ENCODE measurements around the gene LRRFIP1. TPM values are rescaled to one million over a fixed set of nuclear protein-coding genes. Genes with fewer than 3 reads are reported as not detected.

The LRRFIP1 gene
- total and polyA plus RNA-seq, 2 of the 13 experiments (the other 11 are each of a cell fraction or from before 2014, with no cell fraction given), result 15.9 to 40.5 TPM

DNA sequence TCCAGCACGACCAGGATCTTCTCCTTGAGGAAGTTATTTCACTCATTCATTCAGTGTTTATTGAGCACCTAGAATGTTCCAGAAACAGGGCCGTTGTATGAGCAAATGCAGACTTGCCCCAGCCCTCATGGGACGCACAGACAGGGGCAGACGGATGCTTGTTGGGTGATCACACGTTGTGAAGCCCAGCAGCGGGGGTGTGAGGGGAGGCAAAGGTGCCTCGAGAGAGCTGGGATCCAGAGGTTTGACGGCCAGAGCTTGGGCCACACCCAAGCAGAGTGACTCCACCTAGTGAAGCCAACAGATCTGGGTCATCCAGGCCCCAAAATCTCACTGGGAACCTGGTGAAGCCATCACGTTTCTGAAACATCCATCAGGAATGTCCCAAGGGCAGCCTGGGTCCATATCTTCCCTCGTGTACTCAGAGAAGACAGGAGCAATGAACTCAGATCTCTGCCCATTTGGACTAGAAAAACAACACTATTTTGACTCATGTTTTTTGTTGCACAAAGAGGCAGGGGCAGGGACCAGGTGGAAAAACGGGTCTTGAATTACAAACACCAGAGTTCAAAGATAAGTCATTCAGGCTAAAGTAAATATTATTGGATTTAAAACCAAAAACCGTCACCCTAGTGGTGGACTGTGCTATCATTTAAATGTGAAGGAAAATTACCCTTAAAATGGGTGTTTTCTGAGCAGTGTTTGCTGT is 116.3 kb downstream of the LRRFIP1 start:
- ChIA-PET POLR2A (interaction anchor here (0.6 to 1.8 kb wide), 6 partner anchors 10 to 74 kb away, joined by 3 to 5 read pairs (median 3); no protein-coding TSS in a partner anchor), CTCF (ENCODE audit: low intra/inter-chr PET ratio, low total read pairs) (interaction anchor here (1.0 to 3.1 kb wide), 7 partner anchors 20 to 231 kb away, joined by 3 to 107 read pairs (median 20); no protein-coding TSS in a partner anchor)
- Histone ChIP-seq H3K27ac (ENCODE audit: extremely low read length, insufficient read depth, low read length) (peak overlapping the region; percentile 71), H3K9me3 (ENCODE audit: low read length) (no peaks in the 10 kb centered on the region), H3K79me2 (ENCODE audit: insufficient read depth, low read length) (peaks cover 5% of the 10 kb centered on the region), H3K4me1 (ENCODE audit: insufficient read depth, low read length) (peaks cover 54% of the 10 kb centered on the region), H3K4me2 (ENCODE audit: low read depth, low read length) (peak overlapping the region; percentile 66), H4K20me1 (ENCODE audit: insufficient read depth, low read length) (no peaks in the 10 kb centered on the region), H3K9ac (ENCODE audit: insufficient read depth, low read depth, low read length) (peak overlapping the region; percentile 20; the same call in 1 of the 2 replicates), H3K27me3 (ENCODE audit: control insufficient read depth in 1 of 2, insufficient read depth in 2 of 2, low read length in 2 of 2) (no peaks in the 10 kb centered on the region), H2AFZ (ENCODE audit: low read length) (no peak overlapping the region), H3K4me3 (replicated peaks in 1 of 3; ENCODE audit: insufficient read depth in 1 of 3, low read depth in 2 of 3, low read length in 3 of 3) (peak overlapping the region in 1 of 3 experiments; percentile 38; a peak in 2 of 6 replicates), H3K36me3 (replicated peaks in 1 of 2; ENCODE audit: control insufficient read depth in 1 of 2, insufficient read depth in 2 of 2, low read length in 2 of 2) (peaks cover 3 to 10% of the 10 kb centered on the region in 2 experiments)
- peak; percentile 83 for FAIRE-seq
- in situ Hi-C loops (cut with HindIII; ENCODE audit: extremely low pct_ligation_motif_present, low pct_unique_long_range_greater_than_20kb), result loop anchor here (5.0 kb wide), 2 partner anchors 71 to 141 kb away; no protein-coding TSS in a partner anchor
- BruUV-seq (replicated peaks), result no TSS peak
- intact Hi-C loops (cut with micrococcal nuclease; ENCODE audit: unreplicated experiment), result loop anchor here (1.0 to 2.0 kb wide), 5 partner anchors 28 to 231 kb away; no protein-coding TSS in a partner anchor
- 24% methylated on average over 10 of the region's 12 CpGs for WGBS (ENCODE audit: low lambda C conversion rate)
- peak; percentile 82 for ATAC-seq
- DNase-seq (ENCODE audit: low spot score), result peak; percentile 97
- TF ChIP-seq ZSCAN29 (CRISPR knock-in tag; conservative IDR thresholded peaks at IDR 0.05) (peak; percentile 93), TBX2 (CRISPR knock-in tag; IDR thresholded peaks at IDR 0.05; ENCODE audit: borderline replicate concordance) (peak; percentile 88), HMGA1 (CRISPR knock-in tag; conservative IDR thresholded peaks at IDR 0.05) (no peak), ZFP36L1 (CRISPR knock-in tag; IDR thresholded peaks at IDR 0.05) (no peak; the same call in 1 of the 2 replicates), ZNF776 (CRISPR knock-in tag; IDR thresholded peaks at IDR 0.05) (no peak), ZNF256 (CRISPR knock-in tag; conservative IDR thresholded peaks at IDR 0.05) (no peak), FOXA1 (IDR thresholded peaks at IDR 0.05) (0 out of 2 replicates have a peak, but pooled peaks have one; percentile 5), FOXA1 (CRISPR knock-in tag; IDR thresholded peaks at IDR 0.05) (peak; percentile 42; the same call in 1 of the 2 replicates), ARNT (IDR thresholded peaks at IDR 0.05) (no peak), SALL1 (CRISPR knock-in tag; IDR thresholded peaks at IDR 0.05) (peak; percentile 88), ZNF562 (CRISPR knock-in tag; IDR thresholded peaks at IDR 0.05; ENCODE audit: borderline replicate concordance) (no peak), HDAC1 (CRISPR knock-in tag; IDR thresholded peaks at IDR 0.05) (peak; percentile 94), ATM (IDR thresholded peaks at IDR 0.05; ENCODE audit: borderline replicate concordance) (no peak), ZNF484 (CRISPR knock-in tag; IDR thresholded peaks at IDR 0.05; ENCODE audit: borderline replicate concordance, low read depth) (no peak), KAT7 (CRISPR knock-in tag; IDR thresholded peaks at IDR 0.05; ENCODE audit: borderline replicate concordance) (peak; percentile 60; the same call in 1 of the 2 replicates), KLF11 (CRISPR knock-in tag; IDR thresholded peaks at IDR 0.05) (no peak), ZNF878 (CRISPR knock-in tag; IDR thresholded peaks at IDR 0.05) (no peak), FOXK1 (CRISPR knock-in tag; IDR thresholded peaks at IDR 0.05; ENCODE audit: borderline replicate concordance, low read depth) (peak; percentile 89), ZNF24 (IDR thresholded peaks at IDR 0.05) (peak; percentile 74; the same call in 1 of the 2 replicates), ZNF589 (CRISPR knock-in tag; conservative IDR thresholded peaks at IDR 0.05) (no peak), ZBTB7B (CRISPR knock-in tag; IDR thresholded peaks at IDR 0.05) (peak; percentile 66; the same call in 1 of the 2 replicates)
- TF ChIP-seq, protein P1, sequence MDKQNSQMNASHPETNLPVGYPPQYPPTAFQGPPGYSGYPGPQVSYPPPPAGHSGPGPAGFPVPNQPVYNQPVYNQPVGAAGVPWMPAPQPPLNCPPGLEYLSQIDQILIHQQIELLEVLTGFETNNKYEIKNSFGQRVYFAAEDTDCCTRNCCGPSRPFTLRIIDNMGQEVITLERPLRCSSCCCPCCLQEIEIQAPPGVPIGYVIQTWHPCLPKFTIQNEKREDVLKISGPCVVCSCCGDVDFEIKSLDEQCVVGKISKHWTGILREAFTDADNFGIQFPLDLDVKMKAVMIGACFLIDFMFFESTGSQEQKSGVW (CRISPR knock-in tag; IDR thresholded peaks at IDR 0.05; ENCODE audit: borderline replicate concordance), result no peak
- TF ChIP-seq, protein P2, sequence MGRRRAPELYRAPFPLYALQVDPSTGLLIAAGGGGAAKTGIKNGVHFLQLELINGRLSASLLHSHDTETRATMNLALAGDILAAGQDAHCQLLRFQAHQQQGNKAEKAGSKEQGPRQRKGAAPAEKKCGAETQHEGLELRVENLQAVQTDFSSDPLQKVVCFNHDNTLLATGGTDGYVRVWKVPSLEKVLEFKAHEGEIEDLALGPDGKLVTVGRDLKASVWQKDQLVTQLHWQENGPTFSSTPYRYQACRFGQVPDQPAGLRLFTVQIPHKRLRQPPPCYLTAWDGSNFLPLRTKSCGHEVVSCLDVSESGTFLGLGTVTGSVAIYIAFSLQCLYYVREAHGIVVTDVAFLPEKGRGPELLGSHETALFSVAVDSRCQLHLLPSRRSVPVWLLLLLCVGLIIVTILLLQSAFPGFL (CRISPR knock-in tag; IDR thresholded peaks at IDR 0.05), result no peak
- TF ChIP-seq, protein P3, sequence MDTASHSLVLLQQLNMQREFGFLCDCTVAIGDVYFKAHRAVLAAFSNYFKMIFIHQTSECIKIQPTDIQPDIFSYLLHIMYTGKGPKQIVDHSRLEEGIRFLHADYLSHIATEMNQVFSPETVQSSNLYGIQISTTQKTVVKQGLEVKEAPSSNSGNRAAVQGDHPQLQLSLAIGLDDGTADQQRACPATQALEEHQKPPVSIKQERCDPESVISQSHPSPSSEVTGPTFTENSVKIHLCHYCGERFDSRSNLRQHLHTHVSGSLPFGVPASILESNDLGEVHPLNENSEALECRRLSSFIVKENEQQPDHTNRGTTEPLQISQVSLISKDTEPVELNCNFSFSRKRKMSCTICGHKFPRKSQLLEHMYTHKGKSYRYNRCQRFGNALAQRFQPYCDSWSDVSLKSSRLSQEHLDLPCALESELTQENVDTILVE (CRISPR knock-in tag; IDR thresholded peaks at IDR 0.05), result 0 out of 2 replicates have a peak, but pooled peaks have one; percentile 33

Measured in HepG2 (cell line).